HG03432 (cell line): ENCODE measurements around the gene SLC39A9.

Experiments
- ATAC-seq: cut with Tn5 transposase; IDR thresholded peaks from one replicate; pipeline ENCODE4 v1.9.1; 2021; ENCODE audit warnings: mild to moderate bottlenecking, moderate library complexity; ENCODE audit not compliant: unreplicated experiment

Gene SLC39A9

GRCh38 chr14:69398053-69398817 lies at the start of gene SLC39A9, which contains the start of gene ERH:
Gene SLC39A9, plus strand, starts transcription at chr14:69398692. Its CDS starts 678 bp downstream, at chr14:69399370.
Gene ERH, minus strand, starts transcription at chr14:69398299. Its CDS starts 66 bp downstream, at chr14:69398233.
- peak; percentile 91 for ATAC-seq

- ATAC-seq: no peak
Observed at GRCh38 chr14:69349091-69349777, 49.3 kb upstream of the SLC39A9 start.

GRCh38 chr14:69350892-69351291 lies 47.6 kb upstream of the SLC39A9 start:
- no peak for ATAC-seq

GRCh38 chr14:69351385-69351784 lies 47.1 kb upstream of the SLC39A9 start:
- no peak for ATAC-seq

- ATAC-seq: no peak
Observed at GRCh38 chr14:69351911-69352310, 46.6 kb upstream of the SLC39A9 start.

GRCh38 chr14:69353168-69353567 lies 45.3 kb upstream of the SLC39A9 start:
- no peak for ATAC-seq

- peak; percentile 88 for ATAC-seq
Observed at GRCh38 chr14:69354383-69355153, 43.9 kb upstream of the SLC39A9 start.

- ATAC-seq: peak; percentile 3
Observed at GRCh38 chr14:69355154-69355597, 43.3 kb upstream of the SLC39A9 start.

GRCh38 chr14:69355607-69356281 lies 42.7 kb upstream of the SLC39A9 start:
- ATAC-seq: no peak

- no peak for ATAC-seq
Observed at GRCh38 chr14:69356903-69357543, 41.5 kb upstream of the SLC39A9 start.

- ATAC-seq: no peak
Observed at GRCh38 chr14:69357544-69358200, 40.8 kb upstream of the SLC39A9 start.

- ATAC-seq: no peak
Observed at GRCh38 chr14:69358233-69358963, 40.1 kb upstream of the SLC39A9 start.

GRCh38 chr14:69358966-69359365 lies 39.5 kb upstream of the SLC39A9 start:
- ATAC-seq: no peak

GRCh38 chr14:69360438-69361108 lies 37.9 kb upstream of the SLC39A9 start:
- peak; percentile 48 for ATAC-seq

- ATAC-seq: no peak
Observed at GRCh38 chr14:69363055-69363454, 35.4 kb upstream of the SLC39A9 start.

GRCh38 chr14:69363964-69364363 lies 34.5 kb upstream of the SLC39A9 start:
- no peak for ATAC-seq

GRCh38 chr14:69364378-69364777 lies 34.1 kb upstream of the SLC39A9 start:
- no peak for ATAC-seq

GRCh38 chr14:69366069-69366468 lies 32.4 kb upstream of the SLC39A9 start:
- ATAC-seq: no peak

- ATAC-seq: no peak
Observed at GRCh38 chr14:69366761-69367160, 31.7 kb upstream of the SLC39A9 start.
